Left hindlimb (tissue), 1 donor: Measurements from ENCODE around the gene ADM2.
"Not testable (repeated sequence)": the region's sequence is repeated elsewhere in the genome, so short reads cannot be mapped to it uniquely, and the experiment has no call there.

ENCODE experiments used
- DNase-seq: peaks from one replicate; pipeline ENCODE4 v3.0.0-alpha.2; 2018

The ADM2 gene

DNA sequence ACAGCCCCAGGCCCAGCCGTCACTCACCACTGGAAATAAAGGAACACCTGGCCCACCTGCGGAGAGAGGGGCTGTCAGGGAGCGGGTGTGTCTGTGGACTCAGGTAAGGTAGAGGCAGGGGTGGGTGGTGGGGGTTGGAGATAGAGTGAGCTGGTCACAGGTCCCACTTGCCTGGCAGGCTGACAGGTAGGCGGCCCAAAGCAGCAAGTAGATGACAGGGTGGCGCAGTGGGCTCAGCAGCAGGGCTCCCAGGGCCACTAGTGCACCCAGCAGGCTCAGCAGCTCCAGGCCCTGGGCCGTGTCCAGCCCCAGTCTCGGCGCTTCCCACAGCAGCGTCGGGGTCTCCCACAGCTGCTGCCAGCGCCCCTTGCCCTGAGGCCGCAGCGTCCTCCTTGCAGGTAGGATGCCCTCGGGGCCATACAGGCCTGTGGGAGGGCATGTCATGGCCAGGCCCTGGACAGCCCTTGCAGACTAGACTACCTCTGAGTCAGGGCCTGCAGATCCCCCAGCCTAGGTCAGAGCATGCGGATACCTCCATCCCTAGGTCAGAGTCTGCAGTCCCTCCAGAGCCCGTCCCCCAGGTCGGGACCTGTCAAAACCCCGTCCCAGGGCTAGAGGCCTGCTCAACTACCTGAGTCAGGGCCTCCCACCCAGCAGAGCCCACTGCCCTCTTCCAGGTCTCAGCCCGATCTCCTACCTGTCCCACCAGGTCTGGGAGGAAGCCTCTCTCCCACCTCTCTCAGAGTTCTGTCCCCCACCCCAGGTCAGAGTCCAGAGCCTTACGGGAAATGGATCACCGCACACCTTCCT lies 25.5 kb downstream of the ADM2 start:
- DNase-seq = no peak

DNA sequence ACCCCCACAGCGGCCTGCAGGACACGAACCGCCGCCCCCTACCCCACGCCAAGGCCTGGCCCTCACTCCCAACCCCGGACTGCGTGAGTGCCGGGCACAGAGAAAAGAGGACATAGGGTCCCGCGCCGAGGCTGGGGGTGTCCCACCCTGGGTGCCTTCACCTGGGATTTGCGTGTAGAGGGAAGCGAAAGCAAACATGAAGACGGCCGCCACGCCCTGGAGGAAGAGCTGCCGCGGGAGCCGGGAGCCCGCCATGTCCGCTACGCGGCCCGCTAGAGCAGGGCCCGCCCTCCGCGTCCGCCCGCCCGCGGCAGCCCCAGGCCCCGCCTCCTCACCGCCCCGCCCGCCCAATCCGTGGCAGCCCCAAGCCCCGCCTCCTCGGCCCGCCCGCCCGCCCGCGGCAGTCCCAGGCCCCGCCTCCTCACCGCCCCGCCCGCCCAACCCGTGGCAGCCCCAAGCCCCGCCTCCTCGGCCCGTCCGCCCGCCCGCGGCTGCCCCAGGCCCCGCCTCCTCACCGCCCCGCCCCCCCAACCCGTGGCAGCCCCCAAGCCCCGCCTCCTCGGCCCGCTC lies 26.2 kb downstream of the ADM2 start, which contains the start of gene LMF2:
LMF2 (minus strand) TSS at position 282 of the 570 bp plus-strand sequence; CDS start at position 255, 27 bp downstream.
- DNase-seq = peak; percentile 99

DNA sequence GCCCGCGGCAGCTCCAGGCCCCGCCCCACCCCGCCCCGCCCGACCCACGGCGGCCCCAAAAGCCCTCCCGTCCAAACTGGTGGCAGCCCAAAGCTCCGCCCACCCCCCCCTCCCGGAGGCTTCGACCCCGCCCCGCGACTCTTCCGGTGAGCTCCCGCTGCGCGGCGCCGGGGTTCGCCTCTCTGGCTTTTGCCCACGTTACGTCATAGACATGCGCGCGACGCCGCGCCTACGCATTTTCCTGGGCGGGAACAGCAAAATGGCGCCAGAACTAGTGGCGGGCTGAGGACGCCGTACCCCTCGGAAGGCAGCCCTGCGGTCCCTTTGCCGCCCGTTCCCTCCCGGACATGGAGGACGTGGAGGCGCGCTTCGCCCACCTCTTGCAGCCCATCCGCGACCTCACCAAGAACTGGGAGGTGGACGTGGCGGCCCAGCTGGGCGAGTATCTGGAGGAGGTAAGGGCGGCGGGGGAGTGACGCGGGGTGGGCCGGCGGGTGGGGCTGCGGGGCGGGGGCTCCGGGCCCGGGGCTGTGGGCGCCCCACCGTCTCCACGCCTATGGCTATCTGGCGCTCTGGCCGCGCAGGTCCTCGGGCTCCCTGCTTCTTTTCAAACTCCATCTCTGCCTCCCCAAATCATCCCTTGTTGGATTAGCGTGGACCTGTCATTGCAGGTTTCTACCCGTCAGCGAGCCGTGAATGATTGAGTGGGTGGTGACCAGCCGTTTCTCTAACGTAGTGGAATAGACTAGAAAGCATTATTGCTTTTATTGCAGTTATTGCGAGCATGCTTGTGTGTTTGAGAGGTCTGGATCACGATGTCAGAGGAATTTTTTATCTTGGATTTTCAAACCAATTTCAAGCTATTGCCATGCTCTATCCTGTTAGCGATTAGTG lies 26.9 kb downstream of the ADM2 start, which contains the start of gene NCAPH2:
NCAPH2 (plus strand) TSS at position 234 of the 894 bp plus-strand sequence; CDS start at position 348, 114 bp downstream.
- no peak for DNase-seq

DNA sequence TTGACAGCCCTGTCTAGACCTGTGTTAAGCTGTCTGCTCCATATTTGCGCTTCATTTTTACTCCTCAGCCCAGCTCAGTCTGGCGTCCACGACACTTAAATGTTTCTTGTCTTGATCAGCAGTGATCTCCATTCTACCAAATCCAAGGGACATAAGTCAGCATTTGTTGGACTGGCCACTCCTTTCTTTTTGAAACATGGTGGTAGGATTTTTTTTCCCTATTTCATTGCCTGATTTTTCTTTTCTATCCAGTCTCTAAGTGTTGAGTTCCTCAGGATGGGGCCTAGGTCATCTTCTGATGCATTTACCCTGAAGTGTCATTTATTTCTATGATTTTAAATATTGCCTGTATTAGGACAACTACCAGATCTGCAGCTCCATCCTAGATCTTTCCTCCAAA lies 27.6 kb downstream of the ADM2 start:
- no peak for DNase-seq

DNA sequence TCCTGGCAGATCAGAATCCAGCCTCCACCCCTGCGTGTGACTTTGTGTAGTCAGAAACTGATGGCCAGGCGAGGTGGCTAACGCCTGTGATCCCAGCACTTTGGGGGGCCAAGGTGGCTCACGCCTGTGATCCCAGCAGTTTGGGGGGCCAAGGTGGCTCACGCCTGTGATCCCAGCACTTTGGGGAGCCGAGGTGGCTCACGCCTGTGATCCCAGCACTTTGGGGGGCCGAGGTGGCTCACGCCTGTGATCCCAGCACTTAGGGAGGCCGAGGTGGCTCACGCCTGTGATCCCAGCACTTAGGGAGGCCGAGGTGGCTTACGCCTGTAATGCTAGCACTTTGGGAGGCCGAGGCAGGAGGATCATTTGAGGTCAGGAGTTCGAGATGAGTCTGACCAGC lies 31.8 kb downstream of the ADM2 start:
- no peak for DNase-seq

DNA sequence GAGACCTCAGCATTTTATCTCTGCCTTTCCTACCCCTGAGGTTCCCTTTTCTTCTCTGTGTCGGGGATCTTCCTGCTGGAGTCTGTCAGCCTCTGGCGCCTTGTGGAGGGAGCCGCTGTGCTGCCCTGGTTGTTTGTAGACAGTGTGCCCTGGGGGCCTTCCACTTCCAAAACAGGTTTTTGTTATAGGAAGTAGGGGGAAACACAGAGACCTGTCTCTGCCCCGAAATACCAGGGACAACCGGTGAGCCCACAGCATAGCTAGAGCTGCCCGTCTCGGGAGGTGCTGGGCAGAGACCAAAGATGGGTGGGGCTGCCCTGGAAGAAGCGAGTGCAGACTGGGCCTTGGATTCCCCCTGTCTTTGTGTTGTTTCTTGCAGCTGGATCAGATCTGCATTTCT lies 34.7 kb downstream of the ADM2 start:
- no peak for DNase-seq

DNA sequence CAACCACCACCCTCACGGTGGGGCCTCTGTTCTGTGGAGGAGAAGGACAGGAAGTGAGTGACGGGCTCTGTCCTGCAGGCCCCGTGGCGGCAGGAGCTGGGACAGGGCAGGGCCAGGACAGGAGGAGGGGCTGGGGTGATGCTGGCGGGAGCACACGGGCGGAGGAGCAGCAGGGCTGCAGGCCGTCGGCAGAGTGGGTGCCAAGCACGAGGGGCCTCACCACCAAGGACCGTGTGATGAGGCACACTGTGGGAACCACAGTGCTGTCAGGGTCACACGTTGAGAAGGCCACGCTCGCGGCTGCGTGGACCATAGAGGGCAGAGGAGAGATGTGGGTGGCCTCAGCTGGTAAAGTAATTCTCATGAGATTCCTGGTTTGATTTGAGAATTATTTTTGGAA lies 35.5 kb downstream of the ADM2 start:
- no peak for DNase-seq

DNA sequence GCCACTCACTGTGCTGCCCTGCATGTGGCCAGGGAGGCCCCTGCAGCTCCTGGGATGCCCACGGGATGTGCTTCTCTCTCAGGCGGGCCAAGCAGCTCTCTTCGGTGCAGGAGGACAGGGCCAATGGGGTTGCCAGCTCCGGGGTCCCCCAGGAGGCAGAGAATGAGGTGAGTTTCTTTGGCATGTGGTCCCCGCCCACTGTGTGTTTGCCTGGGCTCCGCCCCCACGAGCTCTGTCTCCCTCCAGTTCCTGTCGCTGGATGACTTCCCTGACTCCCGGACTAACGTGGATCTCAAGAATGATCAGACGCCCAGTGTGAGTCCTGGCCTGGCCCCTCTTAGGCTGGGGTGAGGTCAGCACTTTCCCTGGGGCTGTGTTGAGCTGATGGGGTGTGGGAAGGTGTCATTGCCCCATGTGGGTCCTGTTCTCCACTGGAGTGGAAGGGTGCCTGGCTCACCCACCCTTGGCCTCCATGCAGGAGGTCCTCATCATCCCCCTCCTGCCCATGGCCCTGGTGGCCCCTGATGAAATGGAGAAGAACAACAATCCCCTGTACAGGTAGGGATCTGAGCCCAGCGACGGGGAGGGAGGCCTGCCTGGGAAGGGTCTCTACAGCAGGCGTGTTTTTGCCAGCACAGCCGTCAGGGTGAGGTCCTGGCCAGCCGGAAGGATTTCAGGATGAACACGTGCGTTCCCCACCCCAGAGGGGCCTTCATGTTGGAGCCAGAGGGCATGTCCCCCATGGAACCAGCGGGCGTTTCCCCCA lies 36.3 kb downstream of the ADM2 start:
- no peak for DNase-seq

DNA sequence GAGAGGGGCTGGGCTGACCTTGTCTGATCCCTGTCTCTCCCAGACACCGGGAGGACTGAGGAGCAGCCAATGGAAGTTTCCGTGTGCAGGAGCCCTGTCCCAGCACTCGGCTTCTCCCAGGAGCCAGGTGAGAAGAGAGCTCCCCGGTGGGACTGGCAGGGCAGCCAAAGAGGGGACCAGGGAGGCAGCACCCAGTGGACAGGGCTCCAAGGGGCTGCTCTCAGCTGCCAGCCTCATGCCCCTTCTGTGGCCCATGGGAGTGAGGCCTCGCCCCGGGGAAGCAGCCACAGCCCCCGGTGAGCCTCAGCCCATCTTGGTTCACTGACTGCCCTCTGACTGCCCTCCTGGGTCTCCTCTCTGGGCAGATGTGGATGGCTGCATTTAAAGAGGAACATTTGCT lies 37.3 kb downstream of the ADM2 start:
- no peak for DNase-seq

DNA sequence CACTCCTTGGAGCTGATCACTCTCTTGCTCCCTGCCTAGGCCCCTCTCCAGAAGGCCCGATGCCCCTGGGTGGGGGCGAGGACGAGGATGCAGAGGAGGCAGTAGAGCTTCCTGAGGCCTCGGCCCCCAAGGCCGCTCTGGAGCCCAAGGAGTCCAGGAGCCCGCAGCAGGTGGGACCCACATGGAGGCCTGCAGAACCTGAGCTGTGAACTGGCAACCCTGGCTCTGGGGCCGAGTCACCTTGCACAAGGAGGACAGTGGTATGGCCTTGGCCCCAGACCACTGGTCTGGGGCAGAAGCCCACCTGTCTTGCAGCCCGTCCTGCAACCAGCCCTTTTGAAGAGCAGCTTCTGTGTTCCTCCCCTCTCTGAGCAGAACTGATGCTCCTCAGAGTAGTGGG lies 37.8 kb downstream of the ADM2 start:
- no peak for DNase-seq

DNA sequence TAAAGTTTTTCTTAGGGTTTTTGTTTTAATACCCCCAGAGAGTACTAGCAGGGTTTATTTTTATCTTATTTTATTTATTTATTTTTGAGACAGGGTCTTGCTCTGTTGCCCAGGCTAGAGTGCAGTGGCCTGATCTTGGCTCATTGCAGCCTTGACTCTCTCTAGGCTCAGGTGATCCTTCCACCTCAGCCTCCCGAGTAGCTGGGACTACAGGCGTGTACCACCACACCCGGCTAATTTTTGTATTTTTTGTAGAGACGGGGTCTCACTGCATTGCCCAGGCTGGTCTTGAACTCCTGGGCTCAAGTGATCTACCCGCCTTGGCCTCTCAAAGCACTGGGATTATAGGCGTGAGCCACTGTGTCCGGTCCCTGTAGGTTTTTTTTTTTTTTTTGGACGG lies 38.8 kb downstream of the ADM2 start:
- DNase-seq = not testable (repeated sequence)

DNA sequence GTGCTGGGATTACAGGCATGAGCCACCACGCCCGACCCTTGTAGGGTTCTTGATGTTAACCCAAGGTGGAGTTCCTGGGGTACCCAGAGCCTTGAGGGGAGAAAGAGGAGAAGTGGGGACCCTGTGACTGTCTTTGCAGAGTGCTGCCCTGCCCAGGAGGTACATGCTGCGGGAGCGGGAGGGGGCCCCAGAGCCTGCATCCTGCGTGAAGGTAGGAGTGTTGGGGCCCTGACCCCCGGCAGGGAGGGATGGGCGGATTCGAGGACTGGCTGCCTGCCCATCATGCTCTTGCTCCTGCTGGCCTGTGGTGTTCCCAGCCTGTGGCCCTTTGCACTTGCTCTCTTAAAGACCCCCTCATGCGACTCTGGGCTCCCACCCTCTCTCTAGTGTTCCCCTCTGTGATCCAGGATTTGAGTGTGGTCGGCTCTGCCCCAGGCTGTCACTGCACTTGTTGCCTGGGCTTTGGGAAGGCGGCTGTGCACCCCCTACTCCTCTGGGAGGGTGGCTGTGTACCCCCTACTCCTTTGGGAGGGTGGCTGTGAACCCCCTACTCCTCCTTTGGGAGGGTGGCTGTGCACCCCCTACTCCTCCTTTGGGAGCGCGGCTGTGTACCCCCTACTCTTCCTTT lies 39.6 kb downstream of the ADM2 start:
- no peak for DNase-seq

DNA sequence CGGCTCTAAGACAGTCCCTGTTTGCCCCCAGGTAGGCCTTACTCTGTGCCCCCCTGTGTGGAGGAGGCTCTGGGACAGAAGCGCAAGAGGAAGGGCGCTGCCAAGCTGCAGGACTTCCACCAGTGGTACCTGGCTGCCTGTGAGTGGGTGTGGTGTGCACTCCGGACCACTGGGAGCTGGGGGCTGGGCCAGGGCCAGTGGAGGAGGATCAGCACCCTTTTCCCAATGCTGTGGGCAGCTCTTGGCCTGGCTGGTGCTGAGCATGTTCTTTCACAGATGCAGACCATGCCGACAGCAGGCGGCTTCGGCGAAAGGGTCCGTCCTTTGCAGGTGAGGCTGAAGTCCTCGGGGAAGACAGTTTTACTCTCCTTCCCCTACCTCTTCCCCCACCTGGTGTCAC lies 40.4 kb downstream of the ADM2 start:
- DNase-seq = no peak

DNA sequence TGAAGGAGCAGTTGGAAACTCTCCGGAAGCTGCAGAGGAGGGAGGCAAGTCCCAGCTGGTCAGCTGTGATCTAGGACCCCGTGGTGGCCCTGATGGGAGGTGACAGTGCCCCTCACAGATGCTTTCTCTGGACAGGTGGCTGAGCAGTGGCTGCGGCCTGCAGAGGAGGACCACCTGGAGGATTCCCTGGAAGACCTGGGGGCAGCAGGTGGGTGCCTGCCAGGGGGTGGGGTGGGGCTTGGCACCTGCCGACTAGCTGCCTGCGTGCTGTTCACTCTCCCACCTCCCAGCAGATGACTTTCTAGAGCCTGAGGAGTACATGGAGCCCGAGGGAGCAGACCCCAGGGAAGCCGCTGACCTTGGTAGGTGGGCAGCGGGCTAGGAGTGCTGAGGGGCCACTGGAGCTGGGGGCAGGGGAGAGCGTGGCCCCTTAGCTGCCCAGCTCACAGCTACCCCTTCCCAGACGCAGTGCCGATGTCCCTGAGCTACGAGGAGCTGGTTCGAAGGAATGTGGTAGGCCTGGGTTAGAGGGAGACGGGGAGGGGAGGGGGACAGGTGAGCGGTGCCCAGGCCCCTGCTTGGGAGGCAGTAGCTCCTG lies 41.0 kb downstream of the ADM2 start:
- DNase-seq = no peak

DNA sequence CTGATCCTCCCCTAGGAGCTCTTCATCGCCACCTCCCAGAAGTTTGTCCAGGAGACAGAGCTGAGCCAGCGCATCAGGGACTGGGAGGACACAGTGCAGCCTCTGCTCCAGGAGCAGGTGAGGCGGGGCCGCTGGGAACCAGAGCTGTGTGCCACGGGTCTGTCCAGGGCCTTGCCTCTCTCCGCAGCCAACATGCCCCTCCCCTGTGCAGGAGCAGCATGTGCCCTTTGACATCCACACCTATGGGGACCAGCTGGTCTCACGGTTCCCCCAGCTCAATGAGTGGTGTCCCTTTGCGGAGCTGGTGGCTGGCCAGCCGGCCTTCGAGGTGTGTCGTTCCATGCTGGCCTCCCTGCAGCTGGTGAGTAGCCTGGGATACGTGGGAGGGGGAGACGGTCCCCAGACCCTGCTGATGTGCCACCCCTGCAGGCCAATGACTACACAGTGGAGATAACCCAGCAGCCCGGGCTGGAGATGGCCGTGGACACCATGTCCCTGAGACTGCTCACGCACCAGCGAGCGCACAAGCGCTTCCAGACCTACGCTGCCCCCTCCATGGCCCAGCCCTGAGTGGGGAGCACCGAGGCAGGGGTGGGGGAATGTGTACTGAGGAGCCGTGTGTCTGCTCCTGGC lies 41.6 kb downstream of the ADM2 start:
- no peak for DNase-seq

DNA sequence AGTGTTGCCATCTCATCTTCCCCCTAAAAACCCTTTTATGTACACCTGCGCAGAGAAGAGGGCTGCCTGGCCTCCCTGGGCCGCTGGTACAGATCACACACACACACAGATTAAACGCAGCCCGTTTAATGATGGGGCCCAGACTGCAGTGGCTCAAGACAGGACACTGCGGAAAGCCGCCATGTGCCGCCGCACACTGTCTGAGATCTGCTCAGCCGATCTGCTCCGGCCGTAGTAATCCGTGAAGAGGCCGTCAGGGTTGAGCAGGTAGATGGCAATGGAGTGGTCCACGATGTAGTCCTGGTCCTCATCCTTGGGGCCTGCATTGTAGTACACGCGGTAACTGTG lies 42.1 kb downstream of the ADM2 start:
- DNase-seq = no peak

DNA sequence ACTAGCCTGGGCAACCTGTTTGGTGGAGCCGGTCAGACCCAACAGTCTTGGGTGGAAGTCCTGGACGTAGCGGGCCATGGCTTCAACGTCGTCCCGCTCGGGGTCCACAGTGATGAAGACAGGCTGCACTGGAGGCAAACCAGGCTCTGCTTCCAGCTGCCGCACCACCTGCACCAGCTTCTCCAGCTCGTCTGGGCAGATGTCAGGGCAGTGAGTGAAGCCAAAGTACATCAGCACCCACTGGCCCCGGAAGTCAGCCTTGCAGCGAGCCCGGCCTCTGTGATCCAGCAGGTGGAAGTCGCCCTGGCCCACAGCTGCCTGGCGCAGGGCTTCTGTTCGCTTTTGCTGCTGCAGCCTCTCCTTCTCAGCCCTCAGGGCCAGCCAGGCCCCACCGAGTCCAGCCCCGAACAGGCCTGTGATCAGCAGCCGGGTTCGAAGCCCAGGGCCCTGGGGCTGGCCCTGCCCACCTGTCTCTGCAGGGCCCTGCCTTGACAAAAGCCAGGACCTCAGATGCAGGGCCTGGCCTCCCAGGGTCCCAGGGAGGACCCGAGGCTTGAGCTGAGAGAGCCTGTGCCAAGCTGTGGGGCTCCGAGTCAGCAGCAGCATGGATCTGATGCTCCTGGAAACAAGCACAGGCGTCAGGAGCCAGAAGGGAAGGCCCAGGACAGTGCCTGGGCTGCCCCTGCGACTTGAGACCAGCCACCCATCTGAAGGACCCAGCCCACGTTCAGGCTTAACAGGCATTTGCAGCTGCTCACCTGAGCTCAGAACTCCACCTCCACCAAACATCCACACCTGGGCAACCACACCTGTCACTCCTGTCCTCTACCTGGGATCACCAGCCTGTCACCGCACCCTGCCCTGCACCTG lies 42.7 kb downstream of the ADM2 start:
- DNase-seq = no peak

DNA sequence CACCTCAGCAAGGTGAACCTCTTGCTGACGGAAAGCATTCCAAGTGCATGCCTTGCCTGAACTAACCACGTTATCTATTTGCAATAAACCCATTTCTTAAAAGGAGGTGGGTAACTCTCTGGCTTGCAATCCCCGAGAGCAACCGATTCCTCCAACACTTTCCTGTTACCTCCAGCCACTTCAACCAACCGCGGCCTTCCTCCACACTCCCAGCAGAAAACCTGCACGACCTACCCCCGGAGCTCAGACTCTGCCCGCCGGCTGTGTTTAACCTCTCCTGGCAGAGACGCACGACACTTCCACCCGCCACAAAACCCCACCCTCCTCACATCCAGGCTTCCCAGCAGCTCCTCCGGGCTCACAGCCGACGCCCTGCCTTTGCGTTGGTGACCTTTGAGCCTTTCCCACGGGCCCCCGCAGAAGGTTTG lies 43.3 kb downstream of the ADM2 start:
- no peak for DNase-seq

DNA sequence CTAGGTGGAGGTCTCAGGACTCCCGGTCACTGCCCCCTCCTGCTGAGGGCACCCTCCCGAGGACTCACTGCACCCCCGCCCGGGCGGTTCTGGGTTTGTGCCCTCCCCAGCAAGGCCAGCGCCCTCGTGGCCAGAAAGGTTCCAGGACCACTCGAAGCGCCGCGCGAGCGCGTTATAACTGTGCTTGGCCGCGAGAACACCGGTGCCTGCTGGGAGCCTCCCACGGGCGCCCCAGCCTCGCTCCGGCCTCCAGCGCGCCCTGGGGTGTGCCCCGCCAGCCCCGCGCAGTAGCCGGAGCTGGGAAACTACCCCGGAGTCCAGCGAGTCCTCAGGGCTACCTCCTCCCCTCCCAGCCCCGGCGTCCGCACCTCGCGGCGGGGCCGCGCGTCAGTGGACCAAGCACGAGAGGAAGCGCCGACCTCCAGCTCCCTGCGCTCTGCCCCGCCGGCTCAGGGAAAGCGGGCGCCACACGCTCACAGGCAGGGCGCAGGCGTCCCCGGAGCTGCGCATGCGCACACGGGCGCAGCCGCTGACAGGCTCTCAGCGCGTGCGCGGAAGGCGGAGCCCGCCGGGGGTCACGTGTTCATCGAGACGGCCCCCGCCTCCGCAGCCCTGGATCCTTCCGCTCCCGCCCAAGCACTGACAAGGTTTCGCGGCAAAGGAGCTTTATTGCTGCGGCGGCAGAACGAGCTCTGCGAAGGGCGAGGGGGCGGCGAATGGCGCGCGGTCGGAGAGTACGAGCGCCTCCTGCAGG lies 43.9 kb downstream of the ADM2 start, which contains the start of gene SCO2:
SCO2 (minus strand) TSS at position 495 of the 754 bp plus-strand sequence. CDS start 1,187 bp downstream, outside the sequence.
- DNase-seq = peak; percentile 98

DNA sequence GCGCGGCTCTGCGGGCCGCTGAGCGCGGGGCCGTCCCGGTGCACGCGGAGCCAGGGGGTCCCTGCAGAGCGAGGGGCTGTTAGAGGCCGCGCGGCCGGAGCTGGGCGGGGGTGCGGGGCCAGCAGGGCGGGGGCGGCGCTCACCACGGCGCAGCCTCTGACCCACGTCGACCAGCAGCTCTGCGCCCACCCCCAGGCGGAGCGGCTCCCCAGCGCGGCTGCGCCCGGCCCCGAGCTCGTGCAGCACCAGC lies 44.4 kb downstream of the ADM2 start:
- DNase-seq = no peak
